ENCODE results near the gene MCF2L.

The MCF2L gene

DNA sequence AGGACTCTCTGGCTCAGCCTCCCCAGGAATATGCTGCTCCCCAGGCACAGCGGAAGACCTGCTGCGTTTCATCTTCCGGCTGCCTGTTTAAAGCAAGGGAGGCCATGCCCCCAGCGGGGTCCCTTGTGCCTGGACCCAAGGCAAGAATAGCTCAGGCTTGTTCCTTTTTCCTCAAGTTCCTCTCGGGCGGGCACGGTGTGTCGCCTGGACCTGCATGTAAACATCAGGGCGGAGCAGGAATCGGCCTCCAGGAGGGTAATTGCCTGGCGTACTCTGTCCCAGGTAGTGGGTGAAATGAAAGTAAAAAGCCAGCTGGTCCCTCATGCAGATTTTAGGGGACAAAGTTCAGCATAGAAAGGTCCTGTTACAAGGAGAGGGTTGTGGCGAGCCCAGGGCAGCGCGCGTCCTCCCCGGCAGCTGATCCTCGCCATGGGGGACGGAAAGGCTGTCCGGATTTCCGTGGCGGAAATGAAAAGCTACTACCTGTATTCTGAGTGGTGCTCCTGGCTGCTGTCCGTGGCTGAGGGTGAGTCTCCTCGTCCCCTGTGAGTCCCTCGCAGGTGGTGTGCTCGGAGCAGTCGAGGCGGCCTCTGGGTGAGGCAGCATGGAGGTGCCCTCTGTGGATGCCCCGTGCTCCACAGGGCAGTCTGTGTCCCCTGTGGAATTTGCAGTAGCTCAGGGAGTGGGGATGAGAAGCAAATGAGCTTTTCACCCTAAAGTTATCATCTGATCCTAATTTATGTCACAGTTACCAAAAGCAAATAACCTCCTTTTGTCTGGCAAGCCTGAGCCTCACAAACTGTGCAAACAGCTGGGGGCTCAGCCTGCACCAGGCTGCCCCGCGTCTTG, 16.2 kb downstream of the MCF2L start:
- no peak for DNase-seq (ENCODE audit: low read depth)
- no peaks in the 10 kb centered on the region for H3K4me1 ChIP-seq (ENCODE audit: control insufficient read depth, insufficient read depth, low read length)
- H3K36me3 ChIP-seq (ENCODE audit: control insufficient read depth, insufficient read depth, low read length, severe bottlenecking), result no peaks in the 10 kb centered on the region
- peaks cover 59% of the 10 kb centered on the region for H3K27me3 ChIP-seq (replicated peaks; ENCODE audit: control insufficient read depth, insufficient read depth, low read length)
- H3K9me3 ChIP-seq (ENCODE audit: control insufficient read depth, low read length), result peaks cover 5% of the 10 kb centered on the region
- H3K9ac ChIP-seq (ENCODE audit: low read length), result no peak overlapping the region
- no peak overlapping the region for H3K4me3 ChIP-seq (ENCODE audit: low read length)

- Histone ChIP-seq H3K36me3 (ENCODE audit: control insufficient read depth, insufficient read depth, low read length, severe bottlenecking) (no peaks in the 10 kb centered on the region), H3K4me3 (ENCODE audit: low read length) (no peak overlapping the region), H3K27me3 (replicated peaks; ENCODE audit: control insufficient read depth, insufficient read depth, low read length) (peaks cover 59% of the 10 kb centered on the region), H3K4me1 (ENCODE audit: control insufficient read depth, insufficient read depth, low read length) (no peaks in the 10 kb centered on the region), H3K9ac (ENCODE audit: low read length) (no peak overlapping the region), H3K9me3 (ENCODE audit: control insufficient read depth, low read length) (peaks cover 5% of the 10 kb centered on the region)
- no peak for DNase-seq (ENCODE audit: low read depth)
These were observed 16.9 kb downstream of the MCF2L start for GRCh38 chr13:112985803-112986408.

DNA sequence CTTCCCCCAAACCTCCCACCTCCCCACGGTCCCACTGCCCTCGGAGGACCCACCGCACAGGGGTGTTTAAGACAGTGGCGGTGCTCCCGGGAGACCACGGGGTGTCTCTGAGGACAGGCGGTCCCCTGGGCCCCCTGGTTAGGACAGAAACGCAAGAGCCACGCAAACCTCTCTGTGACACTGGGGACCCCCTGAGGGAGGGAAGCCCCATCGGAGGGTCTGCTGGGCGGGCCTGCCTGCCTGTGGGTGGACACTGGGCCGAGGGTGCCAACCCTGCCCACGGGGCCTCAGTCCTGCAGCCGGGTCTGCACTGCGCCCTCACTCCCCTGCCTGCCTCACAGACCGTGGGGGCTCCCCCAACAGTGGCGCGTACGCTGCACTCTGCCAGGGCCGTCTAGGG, 17.5 kb downstream of the MCF2L start:
- DNase-seq (ENCODE audit: low read depth), result no peak
- Histone ChIP-seq H3K27me3 (replicated peaks; ENCODE audit: control insufficient read depth, insufficient read depth, low read length) (peaks cover 59% of the 10 kb centered on the region), H3K4me1 (ENCODE audit: control insufficient read depth, insufficient read depth, low read length) (no peaks in the 10 kb centered on the region), H3K36me3 (ENCODE audit: control insufficient read depth, insufficient read depth, low read length, severe bottlenecking) (no peaks in the 10 kb centered on the region), H3K4me3 (ENCODE audit: low read length) (no peak overlapping the region), H3K9ac (ENCODE audit: low read length) (no peak overlapping the region), H3K9me3 (ENCODE audit: control insufficient read depth, low read length) (peaks cover 5% of the 10 kb centered on the region)

DNA sequence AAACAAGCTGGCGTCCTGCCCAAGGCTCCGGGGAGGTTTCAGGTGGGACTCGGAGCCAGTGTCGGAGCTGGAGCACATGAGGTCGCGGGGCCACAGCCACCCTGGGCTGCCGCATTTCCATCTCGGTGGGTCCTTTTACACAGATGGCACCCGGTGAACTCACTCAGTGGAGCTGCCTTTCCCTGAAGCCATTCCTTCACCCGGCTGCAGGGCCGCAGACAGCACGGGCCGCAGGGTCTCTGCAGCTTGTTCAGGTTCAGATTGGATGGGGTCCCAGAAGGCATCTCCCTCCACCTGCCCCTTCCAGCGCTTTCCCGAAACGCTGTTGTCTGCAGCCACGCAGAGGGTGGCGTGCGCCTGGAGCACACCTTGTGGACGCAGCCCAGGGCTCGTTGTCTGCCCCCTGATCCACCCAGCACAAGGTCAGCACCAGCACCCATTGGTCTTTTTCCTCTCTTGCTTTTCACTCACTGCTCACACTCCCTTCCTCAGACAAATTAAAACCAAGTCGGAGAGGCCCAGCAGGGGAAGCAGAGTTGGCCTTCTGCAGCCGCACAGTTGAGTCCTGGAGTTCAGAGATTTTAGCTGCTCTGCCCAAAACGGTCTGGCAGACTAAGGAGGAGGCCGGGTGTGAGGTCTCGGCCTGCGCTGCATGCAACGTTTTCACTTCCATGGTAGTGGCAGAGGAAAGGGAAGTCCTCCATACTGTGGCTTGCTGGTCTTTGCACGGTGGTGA, 18.1 kb downstream of the MCF2L start:
- Histone ChIP-seq H3K9ac (ENCODE audit: low read length) (no peak overlapping the region), H3K4me3 (ENCODE audit: low read length) (no peak overlapping the region), H3K36me3 (ENCODE audit: control insufficient read depth, insufficient read depth, low read length, severe bottlenecking) (no peaks in the 10 kb centered on the region), H3K9me3 (ENCODE audit: control insufficient read depth, low read length) (peaks cover 5% of the 10 kb centered on the region), H3K4me1 (ENCODE audit: control insufficient read depth, insufficient read depth, low read length) (no peaks in the 10 kb centered on the region), H3K27me3 (replicated peaks; ENCODE audit: control insufficient read depth, insufficient read depth, low read length) (peaks cover 65% of the 10 kb centered on the region)
- DNase-seq (ENCODE audit: low read depth), result no peak

DNA sequence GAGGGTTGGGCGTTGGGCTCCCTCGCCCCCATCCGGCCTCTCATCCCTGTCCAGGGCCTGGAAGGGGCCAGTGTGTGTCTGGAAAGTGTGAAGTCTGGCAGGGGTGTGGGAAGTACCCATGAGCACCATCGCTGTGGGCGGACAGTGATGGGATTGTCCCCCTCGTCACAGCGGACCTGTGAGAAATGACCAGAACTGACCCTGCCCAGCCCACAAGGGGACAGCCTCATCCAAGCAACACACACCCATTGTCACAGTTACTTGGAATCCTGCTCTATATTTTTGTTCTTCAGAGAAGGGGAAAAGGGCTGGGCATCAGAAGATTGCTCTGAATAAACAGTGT, 18.6 kb downstream of the MCF2L start:
- no peak for DNase-seq (ENCODE audit: low read depth)
- Histone ChIP-seq H3K27me3 (replicated peaks; ENCODE audit: control insufficient read depth, insufficient read depth, low read length) (peaks cover 67% of the 10 kb centered on the region), H3K4me3 (ENCODE audit: low read length) (no peak overlapping the region), H3K36me3 (ENCODE audit: control insufficient read depth, insufficient read depth, low read length, severe bottlenecking) (no peaks in the 10 kb centered on the region), H3K4me1 (ENCODE audit: control insufficient read depth, insufficient read depth, low read length) (no peaks in the 10 kb centered on the region), H3K9ac (ENCODE audit: low read length) (no peak overlapping the region), H3K9me3 (ENCODE audit: control insufficient read depth, low read length) (peaks cover 5% of the 10 kb centered on the region)

- no peaks in the 10 kb centered on the region for H3K4me1 ChIP-seq (ENCODE audit: control insufficient read depth, insufficient read depth, low read length)
- DNase-seq (ENCODE audit: low read depth), result no peak
- peaks cover 55% of the 10 kb centered on the region for H3K27me3 ChIP-seq (replicated peaks; ENCODE audit: control insufficient read depth, insufficient read depth, low read length)
- no peaks in the 10 kb centered on the region for H3K36me3 ChIP-seq (ENCODE audit: control insufficient read depth, insufficient read depth, low read length, severe bottlenecking)
- peaks cover 5% of the 10 kb centered on the region for H3K9me3 ChIP-seq (ENCODE audit: control insufficient read depth, low read length)
- no peak overlapping the region for H3K4me3 ChIP-seq (ENCODE audit: low read length)
- H3K9ac ChIP-seq (ENCODE audit: low read length), result no peak overlapping the region
These were observed 21.8 kb downstream of the MCF2L start for GRCh38 chr13:112990783-112991182.

DNA sequence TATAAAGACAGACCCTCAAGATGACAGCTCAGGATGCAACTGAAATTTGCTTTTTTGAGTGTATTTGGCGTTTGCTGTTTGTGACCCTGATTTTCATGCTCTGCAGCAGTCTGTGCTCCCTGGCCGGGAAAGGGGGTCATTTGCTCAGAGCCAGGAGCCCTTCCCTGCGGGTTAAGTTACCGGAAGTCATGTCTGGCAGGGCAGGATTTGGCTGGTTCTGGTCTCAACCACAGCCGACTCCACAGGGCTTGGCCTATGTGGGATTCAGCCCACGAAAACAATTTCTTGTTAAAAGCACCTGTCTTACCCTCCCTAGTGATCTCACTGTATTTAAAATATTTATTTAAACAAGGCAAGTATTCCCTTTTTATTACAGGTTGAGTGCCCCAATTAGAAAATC, 22.6 kb downstream of the MCF2L start:
- Histone ChIP-seq H3K9ac (ENCODE audit: low read length) (no peak overlapping the region), H3K36me3 (ENCODE audit: control insufficient read depth, insufficient read depth, low read length, severe bottlenecking) (no peaks in the 10 kb centered on the region), H3K4me1 (ENCODE audit: control insufficient read depth, insufficient read depth, low read length) (no peaks in the 10 kb centered on the region), H3K9me3 (ENCODE audit: control insufficient read depth, low read length) (peaks cover 5% of the 10 kb centered on the region), H3K4me3 (ENCODE audit: low read length) (no peak overlapping the region), H3K27me3 (replicated peaks; ENCODE audit: control insufficient read depth, insufficient read depth, low read length) (peaks cover 58% of the 10 kb centered on the region)
- DNase-seq (ENCODE audit: low read depth), result no peak

DNA sequence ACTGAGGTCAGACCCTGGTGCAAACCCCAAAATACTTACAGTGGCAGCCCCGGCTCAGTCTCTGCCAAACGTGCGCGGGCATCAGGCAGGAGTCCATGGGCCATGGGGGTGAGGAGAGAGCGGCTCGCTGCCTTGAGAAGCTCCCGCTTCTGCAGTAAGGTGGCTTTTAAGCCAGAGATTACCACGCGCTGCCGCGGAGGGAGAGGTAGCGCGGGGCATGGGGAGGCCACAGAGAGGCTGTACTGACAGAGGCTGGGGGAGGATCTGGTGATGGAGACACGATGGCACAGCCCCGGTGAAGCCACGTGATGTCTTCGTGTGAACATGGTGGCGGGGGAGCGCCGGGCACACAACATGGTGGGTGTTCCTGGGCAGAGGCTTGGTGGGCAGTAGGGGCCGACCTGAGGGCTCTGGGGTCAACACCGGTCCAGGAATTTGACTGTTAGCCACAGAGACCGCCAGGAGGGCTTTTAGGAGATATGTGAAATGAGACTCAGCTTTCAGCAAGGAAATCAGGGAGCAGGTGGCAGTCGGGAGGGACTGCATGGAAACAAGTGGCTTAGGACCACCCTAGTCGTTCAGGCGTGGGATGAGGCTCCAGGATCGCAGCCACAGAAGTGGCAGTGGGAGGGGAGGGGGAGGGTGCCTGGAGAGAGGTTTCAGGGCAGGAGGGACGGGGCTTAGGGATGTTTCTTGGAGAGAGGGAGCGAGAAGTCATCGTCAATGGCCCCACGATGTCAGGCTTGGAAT, 24.1 kb downstream of the MCF2L start:
- Histone ChIP-seq H3K9me3 (ENCODE audit: control insufficient read depth, low read length) (peaks cover 5% of the 10 kb centered on the region), H3K9ac (ENCODE audit: low read length) (no peak overlapping the region), H3K36me3 (ENCODE audit: control insufficient read depth, insufficient read depth, low read length, severe bottlenecking) (no peaks in the 10 kb centered on the region), H3K4me3 (ENCODE audit: low read length) (no peak overlapping the region), H3K27me3 (replicated peaks; ENCODE audit: control insufficient read depth, insufficient read depth, low read length) (peaks cover 50% of the 10 kb centered on the region), H3K4me1 (ENCODE audit: control insufficient read depth, insufficient read depth, low read length) (no peaks in the 10 kb centered on the region)
- no peak for DNase-seq (ENCODE audit: low read depth)

DNA sequence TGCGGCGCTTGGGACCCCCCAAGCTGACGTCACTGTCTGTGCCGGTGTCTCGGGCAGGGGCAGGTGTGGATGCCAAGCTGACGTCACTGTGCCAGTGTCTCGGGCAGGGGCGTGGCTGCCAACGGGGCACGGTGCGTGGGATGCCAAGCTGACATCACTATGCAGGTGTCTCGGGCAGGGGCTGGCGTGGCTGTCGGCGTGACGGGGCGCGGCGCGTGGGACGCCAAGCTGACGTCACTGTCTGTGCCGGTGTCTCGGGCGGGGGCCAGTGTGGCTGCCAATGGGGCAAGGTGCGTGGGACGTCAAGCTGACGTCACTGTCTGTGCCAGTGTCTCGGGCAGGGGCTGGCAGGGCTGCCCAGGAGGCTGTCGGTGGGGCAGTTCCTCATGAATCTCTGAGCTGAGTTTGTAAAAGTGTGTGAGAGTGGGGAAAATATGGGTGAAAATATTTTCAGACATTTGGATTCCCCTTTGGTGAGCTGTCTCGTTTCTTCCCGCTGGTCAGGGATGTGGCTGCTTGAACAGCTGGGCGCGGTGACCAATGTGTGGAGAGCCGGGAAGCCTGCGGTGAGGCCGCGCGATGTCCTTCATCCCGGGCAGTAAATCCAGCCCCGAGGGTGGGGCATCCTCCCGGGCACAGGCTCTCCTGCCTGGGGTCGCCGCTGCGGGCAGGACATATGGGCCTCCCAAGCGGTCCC, 25.2 kb downstream of the MCF2L start:
- Histone ChIP-seq H3K9ac (ENCODE audit: low read length) (no peak overlapping the region), H3K4me1 (ENCODE audit: control insufficient read depth, insufficient read depth, low read length) (no peaks in the 10 kb centered on the region), H3K36me3 (ENCODE audit: control insufficient read depth, insufficient read depth, low read length, severe bottlenecking) (no peaks in the 10 kb centered on the region), H3K4me3 (ENCODE audit: low read length) (no peak overlapping the region), H3K9me3 (ENCODE audit: control insufficient read depth, low read length) (peaks cover 5% of the 10 kb centered on the region), H3K27me3 (replicated peaks; ENCODE audit: control insufficient read depth, insufficient read depth, low read length) (peaks cover 57% of the 10 kb centered on the region)
- no peak for DNase-seq (ENCODE audit: low read depth)

DNA sequence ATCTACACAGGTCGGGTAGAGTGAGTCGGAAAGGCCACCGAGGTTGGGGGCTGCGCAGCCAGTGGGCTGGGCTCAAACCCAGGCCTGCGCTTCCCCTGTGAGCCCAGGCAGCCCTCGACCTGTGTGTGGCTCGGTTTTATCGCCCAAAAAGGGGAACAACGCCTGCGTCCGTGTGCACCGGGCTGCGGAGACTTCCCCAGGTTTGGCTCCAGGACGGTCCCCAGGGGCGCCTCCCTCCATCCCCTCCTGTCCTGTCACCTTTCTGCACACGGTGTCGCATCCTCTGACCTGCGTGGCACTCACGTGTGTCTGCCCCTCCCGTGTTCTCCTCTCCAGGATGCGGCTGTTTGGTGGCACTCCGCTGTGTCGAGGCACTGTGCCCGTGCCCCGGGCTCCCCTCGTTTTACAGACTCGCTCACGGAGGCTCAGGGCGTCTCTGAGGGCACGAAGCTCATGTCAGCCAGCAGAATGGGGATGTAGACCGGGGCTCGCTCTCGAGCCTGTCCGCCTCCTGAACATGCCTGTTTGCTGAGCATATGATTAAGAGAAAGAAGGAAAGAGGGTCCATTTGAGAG, 25.9 kb downstream of the MCF2L start:
- H3K36me3 ChIP-seq (ENCODE audit: control insufficient read depth, insufficient read depth, low read length, severe bottlenecking), result no peaks in the 10 kb centered on the region
- H3K4me3 ChIP-seq (ENCODE audit: low read length), result no peak overlapping the region

More for the DNA sequence above, 25.9 kb downstream of the MCF2L start:
- Histone ChIP-seq H3K27me3 (replicated peaks; ENCODE audit: control insufficient read depth, insufficient read depth, low read length) (peaks cover 62% of the 10 kb centered on the region), H3K9me3 (ENCODE audit: control insufficient read depth, low read length) (peaks cover 2% of the 10 kb centered on the region), H3K4me1 (ENCODE audit: control insufficient read depth, insufficient read depth, low read length) (no peaks in the 10 kb centered on the region), H3K9ac (ENCODE audit: low read length) (no peak overlapping the region)
- DNase-seq (ENCODE audit: low read depth), result no peak

Data from adipocyte (in vitro differentiated cells).